HG03280 (cell line): Measurements from ENCODE around the gene FCHSD1.
"Not testable (repeated sequence)": the region's sequence is repeated elsewhere in the genome, so short reads cannot be mapped to it uniquely, and the experiment has no call there.

Experiments
- ATAC-seq: cut with Tn5 transposase; IDR thresholded peaks from one replicate; pipeline ENCODE4 v1.9.1; 2021; ENCODE audit warnings: mild to moderate bottlenecking, moderate library complexity; ENCODE audit not compliant: unreplicated experiment

FCHSD1 gene

GRCh38 chr5:141618030-141618803, 33.0 kb downstream of the FCHSD1 start:
- peak; percentile 34 for ATAC-seq

- ATAC-seq, result no peak
Measured at GRCh38 chr5:141617682-141618029, 33.6 kb downstream of the FCHSD1 start.

- no peak for ATAC-seq
Measured at GRCh38 chr5:141617128-141617527, 34.1 kb downstream of the FCHSD1 start.

GRCh38 chr5:141615991-141616720, 35.1 kb downstream of the FCHSD1 start:
- ATAC-seq, result no peak

GRCh38 chr5:141613344-141613743, 37.9 kb downstream of the FCHSD1 start:
- ATAC-seq, result no peak

GRCh38 chr5:141611289-141611688, 39.9 kb downstream of the FCHSD1 start:
- no peak for ATAC-seq

- ATAC-seq, result not testable (repeated sequence)
Measured at GRCh38 chr5:141609921-141610320, 41.3 kb downstream of the FCHSD1 start.

- ATAC-seq, result no peak
Measured at GRCh38 chr5:141609044-141609443, 42.2 kb downstream of the FCHSD1 start.

GRCh38 chr5:141608557-141608956, 42.7 kb downstream of the FCHSD1 start:
- ATAC-seq, result no peak

GRCh38 chr5:141608046-141608445, 43.2 kb downstream of the FCHSD1 start:
- ATAC-seq, result no peak

GRCh38 chr5:141605523-141606277, 45.5 kb downstream of the FCHSD1 start:
- ATAC-seq, result peak; percentile 94

- ATAC-seq, result no peak
Measured at GRCh38 chr5:141603923-141604717, 47.1 kb downstream of the FCHSD1 start.

- ATAC-seq, result no peak
Measured at GRCh38 chr5:141602606-141603005, 48.6 kb downstream of the FCHSD1 start.

- ATAC-seq, result no peak
Measured at GRCh38 chr5:141598391-141599345, 52.5 kb downstream of the FCHSD1 start.

- no peak for ATAC-seq
Measured at GRCh38 chr5:141597814-141598213, 53.4 kb downstream of the FCHSD1 start.

GRCh38 chr5:141597394-141597793, 53.8 kb downstream of the FCHSD1 start:
- no peak for ATAC-seq

GRCh38 chr5:141596867-141597266, 54.4 kb downstream of the FCHSD1 start:
- no peak for ATAC-seq

GRCh38 chr5:141590127-141590526, 61.1 kb downstream of the FCHSD1 start:
- no peak for ATAC-seq
